D721Med (cell line): ENCODE measurements around the gene KIAA1755.

ENCODE experiments used
- DNase-seq: peaks from one replicate; pipeline ENCODE4 v3.0.0; 2011; ENCODE audit warnings: low spot score; ENCODE audit not compliant: insufficient read length
- FAIRE-seq: peaks from 2 replicates; lab custom pipeline; 2011; peaks lifted over from hg19 to GRCh38; lab: Jason Lieb, UNC
- CTCF ChIP-seq: IDR thresholded peaks from 2 replicates; pipeline ENCODE4 v1.5.1; 2012; ENCODE audit warnings: mild to moderate bottlenecking, control low read depth; ENCODE audit not compliant: insufficient read depth; ENCODE audit errors: missing control alignments

The KIAA1755 gene

GRCh38 chr20:38222923-38223742 lies 37.4 kb downstream of the KIAA1755 start:
- no peak for FAIRE-seq

DNA sequence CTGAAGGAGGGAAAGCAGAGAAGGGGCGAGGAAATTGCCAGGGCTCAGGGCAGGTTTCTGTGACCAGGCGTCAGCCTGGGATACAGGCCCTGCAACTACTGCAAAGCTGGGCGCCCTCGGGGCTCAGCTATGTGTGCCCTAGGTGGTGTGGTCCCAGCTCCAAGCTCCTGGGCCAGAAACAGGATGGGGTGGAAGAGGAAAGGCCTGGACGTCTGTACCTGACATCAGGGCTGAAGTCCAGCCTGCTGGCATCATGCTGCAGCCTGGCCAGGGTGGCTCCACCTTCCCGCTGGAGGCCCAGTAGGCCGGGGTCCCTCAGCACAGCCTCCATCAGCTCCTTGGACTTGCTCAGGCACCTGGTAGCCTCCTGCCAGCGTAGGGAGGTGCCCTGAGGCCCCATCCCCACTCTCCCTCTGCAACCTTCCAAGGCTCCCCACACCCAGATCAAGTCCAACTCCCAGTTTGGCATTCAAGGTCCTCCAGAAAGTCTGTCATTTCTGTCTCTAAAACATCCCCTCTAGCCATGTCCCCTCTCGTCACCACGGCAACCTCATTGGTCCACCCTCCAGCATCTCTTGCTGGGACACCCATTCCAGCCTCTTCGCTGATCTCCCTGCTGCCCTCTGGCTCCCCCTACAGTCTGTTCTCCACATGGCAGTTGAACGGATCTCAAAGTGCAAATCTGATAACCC lies 38.2 kb downstream of the KIAA1755 start:
- peak; percentile 78 for TF ChIP-seq CTCF
- DNase-seq (peak; percentile 70), FAIRE-seq (no peak)

More at GRCh38 chr20:38222923-38223742, 37.4 kb downstream of the KIAA1755 start:
- TF ChIP-seq CTCF = no peak
- DNase-seq = no peak

DNA sequence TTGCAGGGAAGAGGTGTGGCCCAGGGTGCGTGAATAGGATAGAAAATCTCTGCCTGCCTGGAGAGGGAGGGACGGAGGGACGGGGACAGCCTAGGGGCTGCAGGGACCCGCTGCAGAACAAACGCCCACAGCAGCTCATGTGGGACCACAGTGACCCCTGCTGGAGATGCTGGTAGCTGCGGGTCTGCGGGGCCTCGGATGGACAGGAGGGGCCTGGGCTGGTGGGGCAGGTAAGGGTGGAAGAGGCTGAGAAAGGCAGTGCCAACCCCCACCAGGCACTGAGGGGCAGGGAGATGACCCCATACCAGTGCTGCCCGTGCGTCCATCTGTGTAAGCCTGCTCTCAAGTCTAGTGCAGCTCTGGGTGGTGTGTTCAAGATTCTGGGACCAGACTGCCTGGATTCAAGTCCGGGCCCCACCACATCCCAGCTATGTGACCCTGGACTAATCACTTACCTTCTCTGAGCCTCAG lies 39.4 kb downstream of the KIAA1755 start:
- DNase-seq (peak; percentile 95), FAIRE-seq (no peak)
- TF ChIP-seq CTCF = peak; percentile 83

DNA sequence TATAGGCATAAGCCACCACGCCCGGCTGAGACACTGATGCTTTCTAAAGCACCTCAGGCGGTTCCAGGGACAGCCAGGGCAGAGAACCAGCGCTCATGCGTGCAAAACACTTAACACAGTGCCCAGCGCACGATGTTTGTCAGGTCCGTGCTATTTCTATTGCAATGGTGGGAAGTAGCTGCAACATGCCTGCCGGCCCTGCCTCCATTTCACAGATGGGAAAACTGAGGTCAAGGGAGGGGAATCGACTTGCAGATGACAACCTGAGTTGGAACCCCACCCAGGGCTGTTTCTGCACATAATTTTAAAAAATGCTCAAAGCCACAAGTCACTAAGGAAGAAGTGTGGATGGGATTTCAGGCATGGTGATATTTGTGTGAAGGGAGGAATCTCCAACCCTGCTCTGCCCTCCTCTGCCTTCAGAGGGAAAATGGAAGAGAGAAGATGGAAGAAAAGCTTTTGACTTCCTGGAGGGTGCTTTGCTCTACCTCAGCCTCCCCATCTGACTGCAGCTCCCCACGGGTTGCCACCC lies 39.9 kb downstream of the KIAA1755 start:
- DNase-seq = no peak
- TF ChIP-seq CTCF = no peak
- FAIRE-seq = no peak

- no peak for FAIRE-seq
- TF ChIP-seq CTCF = no peak
- DNase-seq = no peak
Observed at GRCh38 chr20:38219006-38219950, 41.3 kb downstream of the KIAA1755 start.

- FAIRE-seq (no peak), DNase-seq (no peak)
- no peak for TF ChIP-seq CTCF
Observed at GRCh38 chr20:38218566-38218885, 42.0 kb downstream of the KIAA1755 start.
